Endothelial cell of umbilical vein (primary cell): ENCODE measurements around the gene PCYOX1L. TPM values are rescaled to one million over a fixed set of nuclear protein-coding genes. Genes with fewer than 3 reads are reported as not detected.

Source experiments
- BruUV-seq: library from RNA; stranded (reverse); fragments of 400-500 nt; replicated peaks from 2 replicates; lab custom pipeline; 2021; lab: Mats Ljungman, UMichigan
- CTCF ChIA-PET: fragments of 300-600, 350-600 bp; sonication (Branson Sonifier 250); formaldehyde crosslinking; loops from one replicate; lab custom pipeline; 2021; ENCODE audit warnings: antibody characterized with exemption, inconsistent platforms; lab: Charles Lee
- POLR2A ChIA-PET: fragments of 300-600, 350-600 bp; sonication (Branson Sonifier 250); formaldehyde crosslinking; loops from one replicate; lab custom pipeline; 2021; ENCODE audit warnings: antibody characterized with exemption, inconsistent platforms; lab: Charles Lee
- DNase-seq: peaks from one replicate; pipeline ENCODE4 v3.0.0-alpha.2; 2011; ENCODE audit warnings: low read depth, low spot score
- FAIRE-seq: peaks from 2 replicates; lab custom pipeline; 2011; peaks lifted over from hg19 to GRCh38; lab: Jason Lieb, UNC
- H2AFZ ChIP-seq: 2 replicates; pipeline ENCODE4 v1.6.0; 2012; ENCODE audit warnings: low read depth, low read length, control low read depth, inconsistent platforms
- H3K27ac ChIP-seq: 2 replicates; pipeline ENCODE4 v1.5.1; 2011; ENCODE audit warnings: low read depth, mild to moderate bottlenecking, control low read depth, low read length, moderate library complexity; ENCODE audit not compliant: insufficient read depth
- H3K27me3 ChIP-seq, 2 experiments: 2 replicates each; pipeline versions ENCODE4 v1.6.0 to v1.6.1; 2011; ENCODE audit warnings: low read length in 2 of 2, mixed read lengths in 1 of 2; ENCODE audit not compliant: control insufficient read depth in 2 of 2, insufficient read depth in 2 of 2
- H3K36me3 ChIP-seq, 2 experiments: 2 replicates in 1 of 2; 3 replicates in 1 of 2; pipeline ENCODE4 v1.5.1; 2011; ENCODE audit warnings: low read length in 2 of 2, mild to moderate bottlenecking in 1 of 2, moderate library complexity in 1 of 2; ENCODE audit not compliant: control insufficient read depth in 2 of 2, insufficient read depth in 2 of 2; ENCODE audit errors: extremely low read depth in 1 of 2
- H3K4me1 ChIP-seq: 3 replicates; pipeline ENCODE4 v1.5.1; 2011; ENCODE audit warnings: mild to moderate bottlenecking, low read length; ENCODE audit not compliant: control insufficient read depth, insufficient read depth; ENCODE audit errors: extremely low read depth
- H3K4me2 ChIP-seq: 2 replicates; pipeline ENCODE4 v1.6.1; 2011; ENCODE audit warnings: low read length, control low read depth, mixed read lengths; ENCODE audit not compliant: insufficient read depth
- H3K4me3 ChIP-seq, 3 experiments: fragments of 200-600 bp in 1 of 3; sonication (generic), shearing (Covaris generic) in 1 of 3; replicated peaks in 1 of 3; 2 replicates each; pipeline ENCODE4 v1.5.1; 2011 to 2016; ENCODE audit warnings: control low read depth in 3 of 3, low read length in 3 of 3, mild to moderate bottlenecking in 2 of 3, inconsistent platforms in 1 of 3, low read depth in 1 of 3, moderate library complexity in 1 of 3; ENCODE audit not compliant: insufficient read depth in 1 of 3
- H3K79me2 ChIP-seq: 2 replicates; pipeline ENCODE4 v1.6.0; 2012; ENCODE audit warnings: low read length, inconsistent platforms; ENCODE audit not compliant: control insufficient read depth, insufficient read depth
- H3K9ac ChIP-seq: replicated peaks from 2 replicates; pipeline ENCODE3; 2011; ENCODE audit warnings: low read length, control low read depth; ENCODE audit not compliant: insufficient read depth; ENCODE audit errors: extremely low read depth
- H3K9me1 ChIP-seq: replicated peaks from 3 replicates; pipeline ENCODE4 v1.6.0; 2011; ENCODE audit warnings: mild to moderate bottlenecking, low read length; ENCODE audit not compliant: control insufficient read depth, insufficient read depth; ENCODE audit errors: extremely low read depth
- H3K9me3 ChIP-seq: replicated peaks from 2 replicates; pipeline ENCODE4 v1.5.1; 2012; ENCODE audit warnings: low read length, inconsistent platforms; ENCODE audit not compliant: control insufficient read depth, insufficient read depth
- H4K20me1 ChIP-seq: replicated peaks from 2 replicates; pipeline ENCODE3; 2011; ENCODE audit warnings: mild to moderate bottlenecking, low read length; ENCODE audit not compliant: control insufficient read depth, insufficient read depth; ENCODE audit errors: extremely low read depth
- CTCF ChIP-seq, 2 donors: IDR thresholded peaks; 1 replicate in 1 of 2; 2 replicates in 1 of 2; pipeline ENCODE4 v1.5.1; 2011; ENCODE audit warnings: low read length in 2 of 2, mild to moderate bottlenecking in 2 of 2, moderate library complexity in 2 of 2, control low read depth in 1 of 2, inconsistent platforms in 1 of 2, low read depth in 1 of 2; ENCODE audit not compliant: insufficient read depth in 1 of 2; ENCODE audit errors: extremely low read depth in 1 of 2
- EZH2 ChIP-seq: IDR thresholded peaks from 2 replicates; pipeline ENCODE4 v1.6.1; 2012; ENCODE audit warnings: borderline replicate concordance, low read depth, mild to moderate bottlenecking, moderate library complexity, low read length, inconsistent platforms; ENCODE audit not compliant: severe bottlenecking
- FOS ChIP-seq: IDR thresholded peaks from 2 replicates; pipeline ENCODE4 v1.6.1; 2011; ENCODE audit warnings: mild to moderate bottlenecking, low read length, moderate library complexity, borderline replicate concordance; ENCODE audit not compliant: insufficient read depth
- GATA2 ChIP-seq: IDR thresholded peaks from 2 replicates; pipeline ENCODE4 v1.7.0; 2011; ENCODE audit warnings: low read depth, mild to moderate bottlenecking, moderate library complexity, mixed read lengths, low read length; ENCODE audit not compliant: insufficient read length, insufficient read depth
- JUN ChIP-seq: IDR thresholded peaks from 2 replicates; pipeline ENCODE4 v1.6.1; 2011; ENCODE audit warnings: borderline replicate concordance, low read depth; ENCODE audit not compliant: insufficient read length, insufficient read depth
- MYC ChIP-seq: IDR thresholded peaks from one replicate; pipeline ENCODE4 v1.6.1; 2011; ENCODE audit warnings: mild to moderate bottlenecking, low read depth, low read length
- POLR2A ChIP-seq: IDR thresholded peaks from 2 replicates; pipeline ENCODE4 v1.6.1; 2012; ENCODE audit warnings: low read depth, mild to moderate bottlenecking, control low read depth, low read length
- POLR2AphosphoS5 ChIP-seq: IDR thresholded peaks from 2 replicates; pipeline ENCODE4 v1.6.1; 2012; ENCODE audit warnings: low read depth, mild to moderate bottlenecking, control low read depth, low read length, moderate library complexity; ENCODE audit not compliant: insufficient read depth
- dilution Hi-C: fragments of 300-500 bp; cut with MboI; formaldehyde crosslinking; loops from one replicate; pipeline ENCODE4 v1.15.0; 2019; ENCODE audit warnings: low sequenced_read_pairs; ENCODE audit not compliant: extremely low pct_ligation_motif_present
- intact Hi-C: fragments of 100-400 bp; cut with micrococcal nuclease; formaldehyde crosslinking; loops from one replicate; pipeline ENCODE4 v1.10.0; 2022
- polyA plus RNA-seq, 4 experiments: library from polyadenylated mRNA; depleted of rRNA in 3 of 4; stranded (reverse) in 3 of 4; unstranded in 1 of 4; fragments of >200 nt; gene quantifications; 2 replicates each; pipeline versions ENCODE4 v1.2.1 to v1.2.3, GENCODE V29; 2011 to 2012; ENCODE audit warnings: missing spikeins in 1 of 4
- total RNA-seq: library from RNA; stranded (reverse); gene quantifications from 2 replicates; pipeline ENCODE4 v1.2.3, GENCODE V29; 2021
- TF ChIP-seq, protein P1 (sequence below): IDR thresholded peaks from 2 replicates; pipeline ENCODE4 v1.6.1; 2011; ENCODE audit not compliant: insufficient read depth, insufficient read length

The PCYOX1L gene
- total and polyA plus RNA-seq, 2 donors (not counting 3 experiments of a cell fraction or from before 2014, with no cell fraction given), result 23.3 to 28.1 TPM

- DNase-seq, result no peak
- TF ChIP-seq CTCF (IDR thresholded peaks at IDR 0.05; ENCODE audit: extremely low read depth in 1 of 2, insufficient read depth in 1 of 2, low read depth in 1 of 2, low read length in 2 of 2) (no peak), GATA2 (no peak), POLR2A (no peak), MYC (no peak), JUN (no peak), POLR2AphosphoS5 (no peak), FOS (no peak), EZH2 (no peak)
- TF ChIP-seq, protein P1, sequence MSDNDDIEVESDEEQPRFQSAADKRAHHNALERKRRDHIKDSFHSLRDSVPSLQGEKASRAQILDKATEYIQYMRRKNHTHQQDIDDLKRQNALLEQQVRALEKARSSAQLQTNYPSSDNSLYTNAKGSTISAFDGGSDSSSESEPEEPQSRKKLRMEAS, result no peak
- no peak overlapping the region for H3K9ac ChIP-seq
- ChIA-PET POLR2A (no interaction called here), CTCF (interaction anchor here (0.9 to 2.2 kb wide), 7 partner anchors 9 to 93 kb away, joined by 3 to 8 read pairs (median 4); no protein-coding TSS in a partner anchor)
- no peaks in the 10 kb centered on the region for H4K20me1 ChIP-seq
- H3K4me3 ChIP-seq, result no peak overlapping the region
- H3K36me3 ChIP-seq, result peaks cover 3 to 5% of the 10 kb centered on the region in 2 experiments
- no peaks in the 10 kb centered on the region for H3K9me1 ChIP-seq
- H3K27ac ChIP-seq, result no peak overlapping the region
- FAIRE-seq, result no peak
- H2AFZ ChIP-seq, result no peak overlapping the region
- peaks cover 12% of the 10 kb centered on the region for H3K4me1 ChIP-seq
- no peak overlapping the region for H3K4me2 ChIP-seq
- BruUV-seq, result no TSS peak
- dilution Hi-C loops, result no loop called here
- intact Hi-C loops, result loop anchor here (10.0 kb wide), 1 partner anchor 206 kb away; no protein-coding TSS in a partner anchor
- H3K27me3 ChIP-seq, result no peaks in the 10 kb centered on the region
- peaks cover 3% of the 10 kb centered on the region for H3K79me2 ChIP-seq
- H3K9me3 ChIP-seq, result no peaks in the 10 kb centered on the region
Measured at GRCh38 chr5:149340920-149341319, 16.9 kb upstream of the PCYOX1L start.
